ENCODE measurements around the gene ZBTB46. TPM values are rescaled to one million over a fixed set of nuclear protein-coding genes. Genes with fewer than 3 reads are reported as not detected.

ZBTB46 gene
- total and polyA plus RNA-seq, 10 of the 15 experiments (the other 5 are each of a cell fraction or from before 2014, with no cell fraction given), result 0.15 to 0.92 (median 0.34) TPM

- ATAC-seq (no peak), DNase-seq (ENCODE audit: low read depth, low spot score) (no peak), FAIRE-seq (no peak)
- Histone ChIP-seq H2AFZ (ENCODE audit: control insufficient read depth, low read depth, low read length) (no peak overlapping the region), H3K4me3 (no peak overlapping the region), H3K4me2 (ENCODE audit: control insufficient read depth, insufficient read depth) (no peak overlapping the region), H3K27me3 (replicated peaks in 1 of 2; ENCODE audit: control insufficient read depth in 2 of 2, insufficient read depth in 2 of 2, low read length in 1 of 2) (no peaks in the 10 kb centered on the region), H3K4me1 (ENCODE audit: control insufficient read depth, insufficient read depth, low read length) (no peaks in the 10 kb centered on the region), H4K20me1 (ENCODE audit: control insufficient read depth, insufficient read depth) (no peaks in the 10 kb centered on the region), H3K27ac (ENCODE audit: control insufficient read depth, insufficient read depth) (no peak overlapping the region), H3K9ac (ENCODE audit: control insufficient read depth, insufficient read depth, low read length) (no peak overlapping the region), H3K36me3 (ENCODE audit: control insufficient read depth in 2 of 2, insufficient read depth in 2 of 2, low read length in 1 of 2) (no peaks in the 10 kb centered on the region), H3K79me2 (ENCODE audit: control insufficient read depth, insufficient read depth, low read length) (no peaks in the 10 kb centered on the region), H3K9me3 (replicated peaks; ENCODE audit: control insufficient read depth, insufficient read depth, low read length) (peaks cover 7% of the 10 kb centered on the region; the same call in 1 of the 3 replicates)
- no peak for TF ChIP-seq ELK1 (IDR thresholded peaks at IDR 0.05; ENCODE audit: low read depth, low read length)
- no peak for TF ChIP-seq ATF7 (IDR thresholded peaks at IDR 0.05; ENCODE audit: low read depth)
- TF ChIP-seq EZH2 (IDR thresholded peaks at IDR 0.05; ENCODE audit: borderline replicate concordance, control insufficient read depth, low read depth, low read length), result no peak
- no peak for TF ChIP-seq KDM1A (IDR thresholded peaks at IDR 0.05; ENCODE audit: borderline replicate concordance)
- no peak for TF ChIP-seq ZNF622 (IDR thresholded peaks at IDR 0.05)
- TF ChIP-seq NFXL1 (IDR thresholded peaks at IDR 0.05; ENCODE audit: borderline replicate concordance), result no peak
- no peak for TF ChIP-seq GABPA (IDR thresholded peaks at IDR 0.05; ENCODE audit: low read depth)
- no peak for TF ChIP-seq MEF2A (IDR thresholded peaks at IDR 0.05; ENCODE audit: insufficient read depth, low read depth, low read length)
- TF ChIP-seq NFYA (IDR thresholded peaks at IDR 0.05; ENCODE audit: borderline replicate concordance, low read depth, low read length), result no peak
- no peak for TF ChIP-seq GATAD2B (conservative IDR thresholded peaks at IDR 0.05; ENCODE audit: low read depth)
- ChIA-PET SMC1A (ENCODE audit: uncharacterized antibody, unreplicated experiment) (no interaction called here), POLR2A (no interaction called here), CTCF (interaction anchor here (1.4 kb wide), 1 partner anchor 13 kb away, joined by 3 read pairs; no protein-coding TSS in a partner anchor), RAD21 (ENCODE audit: unreplicated experiment) (interaction anchor here (0.7 kb wide), 1 partner anchor 199 kb away, joined by 3 read pairs; the partner anchor contains the start of gene HELZ2)
- intact Hi-C loops (cut with micrococcal nuclease; ENCODE audit: unreplicated experiment) (no loop called here), in situ Hi-C loops (cut with MboI) (no loop called here)
- no TSS peak for BruUV-seq (replicated peaks)
- 56% methylated on average over 20 of the region's 20 CpGs for WGBS (ENCODE audit: insufficient coverage, insufficient replicate concordance, low lambda C conversion rate, missing lambda C conversion rate)
Observed at GRCh38 chr20:63772781-63773518, 58.1 kb downstream of the ZBTB46 start.

Data from GM12878 (cell line).